Parathyroid adenoma (tissue), 2 donors: Measurements from ENCODE around the gene MCAT.
A peak's percentile ranks its signal among the peaks of the same experiment; 100 is the strongest.

Experiments
- H2AFZ ChIP-seq: fragments of 300-600 bp; sonication (generic); one replicate; pipeline ENCODE4 v1.7.0; 2017; ENCODE audit warnings: antibody characterized with exemption, mild to moderate bottlenecking
- H3K27ac ChIP-seq: fragments of 300-600 bp; sonication (generic); one replicate; pipeline ENCODE4 v1.7.0; 2017
- H3K27me3 ChIP-seq: fragments of 300-600 bp; sonication (generic); one replicate; pipeline ENCODE4 v1.7.0; 2017; ENCODE audit warnings: low read length; ENCODE audit not compliant: control insufficient read depth, insufficient read depth
- H3K36me3 ChIP-seq: fragments of 300-600 bp; sonication (generic); one replicate; pipeline ENCODE4 v1.7.0; 2017; ENCODE audit warnings: low read length; ENCODE audit not compliant: control insufficient read depth, insufficient read depth
- H3K4me1 ChIP-seq: fragments of 300-600 bp; sonication (generic); one replicate; pipeline ENCODE4 v1.7.0; 2017; ENCODE audit warnings: control low read depth
- H3K4me2 ChIP-seq: fragments of 300-600 bp; sonication (generic); one replicate; pipeline ENCODE4 v1.7.0; 2017; ENCODE audit warnings: low read length
- H3K4me3 ChIP-seq: fragments of 300-600 bp; sonication (generic); one replicate; pipeline ENCODE4 v1.7.0; 2017; ENCODE audit warnings: low read depth, low read length
- H3K79me2 ChIP-seq: fragments of 300-600 bp; sonication (generic); one replicate; pipeline ENCODE4 v1.7.0; 2017; ENCODE audit warnings: control low read depth
- H3K9ac ChIP-seq: fragments of 300-600 bp; sonication (generic); one replicate; pipeline ENCODE4 v1.7.0; 2017; ENCODE audit warnings: mild to moderate bottlenecking
- H3K9me3 ChIP-seq: fragments of 300-600 bp; sonication (generic); one replicate; pipeline ENCODE4 v1.7.0; 2017; ENCODE audit warnings: low read length; ENCODE audit not compliant: control insufficient read depth
- TF ChIP-seq, protein P1 (sequence below): fragments of 300-600 bp; sonication (generic); IDR thresholded peaks from one replicate; pipeline ENCODE4 v1.7.0; 2017; ENCODE audit warnings: antibody characterized with exemption, mild to moderate bottlenecking
- donor health status: primary hyperparathyroidism.

Gene MCAT, protein sequence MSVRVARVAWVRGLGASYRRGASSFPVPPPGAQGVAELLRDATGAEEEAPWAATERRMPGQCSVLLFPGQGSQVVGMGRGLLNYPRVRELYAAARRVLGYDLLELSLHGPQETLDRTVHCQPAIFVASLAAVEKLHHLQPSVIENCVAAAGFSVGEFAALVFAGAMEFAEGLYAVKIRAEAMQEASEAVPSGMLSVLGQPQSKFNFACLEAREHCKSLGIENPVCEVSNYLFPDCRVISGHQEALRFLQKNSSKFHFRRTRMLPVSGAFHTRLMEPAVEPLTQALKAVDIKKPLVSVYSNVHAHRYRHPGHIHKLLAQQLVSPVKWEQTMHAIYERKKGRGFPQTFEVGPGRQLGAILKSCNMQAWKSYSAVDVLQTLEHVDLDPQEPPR

GRCh38 chr22:43142880-43143562 is at the start of gene MCAT:
TSS of gene MCAT (minus strand) at chr22:43143398. CDS start at chr22:43143348, 50 bp downstream.
- H3K27me3 ChIP-seq, result no peaks in the 10 kb centered on the region
- peak within 1 kb of the TSS; percentile 7 for H3K9ac ChIP-seq
- TF ChIP-seq, protein P1, sequence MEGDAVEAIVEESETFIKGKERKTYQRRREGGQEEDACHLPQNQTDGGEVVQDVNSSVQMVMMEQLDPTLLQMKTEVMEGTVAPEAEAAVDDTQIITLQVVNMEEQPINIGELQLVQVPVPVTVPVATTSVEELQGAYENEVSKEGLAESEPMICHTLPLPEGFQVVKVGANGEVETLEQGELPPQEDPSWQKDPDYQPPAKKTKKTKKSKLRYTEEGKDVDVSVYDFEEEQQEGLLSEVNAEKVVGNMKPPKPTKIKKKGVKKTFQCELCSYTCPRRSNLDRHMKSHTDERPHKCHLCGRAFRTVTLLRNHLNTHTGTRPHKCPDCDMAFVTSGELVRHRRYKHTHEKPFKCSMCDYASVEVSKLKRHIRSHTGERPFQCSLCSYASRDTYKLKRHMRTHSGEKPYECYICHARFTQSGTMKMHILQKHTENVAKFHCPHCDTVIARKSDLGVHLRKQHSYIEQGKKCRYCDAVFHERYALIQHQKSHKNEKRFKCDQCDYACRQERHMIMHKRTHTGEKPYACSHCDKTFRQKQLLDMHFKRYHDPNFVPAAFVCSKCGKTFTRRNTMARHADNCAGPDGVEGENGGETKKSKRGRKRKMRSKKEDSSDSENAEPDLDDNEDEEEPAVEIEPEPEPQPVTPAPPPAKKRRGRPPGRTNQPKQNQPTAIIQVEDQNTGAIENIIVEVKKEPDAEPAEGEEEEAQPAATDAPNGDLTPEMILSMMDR, result no peak
- peak within 1 kb of the TSS; percentile 88 for H2AFZ ChIP-seq
- peak within 1 kb of the TSS; percentile 83 for H3K4me2 ChIP-seq
- H3K4me3 ChIP-seq, result peak within 1 kb of the TSS; percentile 84
- no peaks in the 10 kb centered on the region for H3K36me3 ChIP-seq
- H3K27ac ChIP-seq, result peak within 1 kb of the TSS; percentile 64
- H3K9me3 ChIP-seq, result no peaks in the 10 kb centered on the region
- H3K4me1 ChIP-seq, result peaks cover 3% of the 10 kb centered on the region
- peaks cover 8% of the 10 kb centered on the region for H3K79me2 ChIP-seq

GRCh38 chr22:43191831-43192230 is 48.6 kb upstream of the MCAT start:
- no peak overlapping the region for H3K4me2 ChIP-seq
- TF ChIP-seq, protein P1, result no peak
- H2AFZ ChIP-seq, result no peak overlapping the region
- H3K4me1 ChIP-seq, result no peaks in the 10 kb centered on the region
- no peaks in the 10 kb centered on the region for H3K27me3 ChIP-seq
- H3K27ac ChIP-seq, result no peak overlapping the region
- H3K79me2 ChIP-seq, result no peaks in the 10 kb centered on the region
- H3K9ac ChIP-seq, result no peak overlapping the region
- H3K9me3 ChIP-seq, result no peaks in the 10 kb centered on the region
- H3K4me3 ChIP-seq, result no peak overlapping the region
- H3K36me3 ChIP-seq, result no peaks in the 10 kb centered on the region

DNA sequence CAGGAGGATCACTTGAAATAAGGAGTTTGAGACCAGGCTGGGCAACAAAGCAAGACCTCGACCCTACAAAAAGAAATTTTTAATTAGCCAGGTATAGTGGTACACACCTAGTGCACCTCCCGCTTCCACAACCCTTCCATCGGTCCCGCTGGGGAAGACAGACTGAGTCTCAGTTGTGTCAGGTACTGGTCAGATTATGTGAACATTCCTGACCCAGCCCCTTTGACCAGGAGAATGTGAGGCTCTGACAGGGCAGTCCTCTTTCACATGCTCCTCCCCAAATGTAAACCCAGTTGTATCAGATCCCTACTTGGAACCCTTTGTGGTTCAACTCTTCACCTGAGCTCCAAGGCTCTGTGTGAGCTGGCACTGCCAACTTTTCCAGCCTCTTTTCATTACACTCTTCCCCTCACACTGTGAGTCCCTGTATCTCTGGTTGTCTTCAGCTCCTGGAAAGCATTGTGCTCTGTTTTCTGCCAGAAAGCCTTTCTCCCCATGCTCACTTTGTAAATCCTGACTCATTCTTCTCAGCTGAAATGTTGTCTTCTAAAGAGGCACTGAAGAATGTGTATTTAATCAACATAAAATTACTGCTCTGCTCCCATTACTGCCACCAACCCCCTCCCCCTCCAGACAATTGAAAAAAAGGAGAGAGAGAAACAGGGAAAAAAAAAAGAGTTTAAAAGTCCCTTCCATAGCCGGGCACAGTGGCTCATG is 45.8 kb upstream of the MCAT start:
- Histone ChIP-seq H3K79me2 (no peaks in the 10 kb centered on the region), H3K4me2 (no peak overlapping the region), H3K27ac (no peak overlapping the region), H3K4me3 (no peak overlapping the region), H3K36me3 (no peaks in the 10 kb centered on the region), H3K9me3 (no peaks in the 10 kb centered on the region), H3K9ac (no peak overlapping the region), H3K4me1 (no peaks in the 10 kb centered on the region), H2AFZ (peak overlapping the region; percentile 17), H3K27me3 (no peaks in the 10 kb centered on the region)
- TF ChIP-seq, protein P1, result no peak

DNA sequence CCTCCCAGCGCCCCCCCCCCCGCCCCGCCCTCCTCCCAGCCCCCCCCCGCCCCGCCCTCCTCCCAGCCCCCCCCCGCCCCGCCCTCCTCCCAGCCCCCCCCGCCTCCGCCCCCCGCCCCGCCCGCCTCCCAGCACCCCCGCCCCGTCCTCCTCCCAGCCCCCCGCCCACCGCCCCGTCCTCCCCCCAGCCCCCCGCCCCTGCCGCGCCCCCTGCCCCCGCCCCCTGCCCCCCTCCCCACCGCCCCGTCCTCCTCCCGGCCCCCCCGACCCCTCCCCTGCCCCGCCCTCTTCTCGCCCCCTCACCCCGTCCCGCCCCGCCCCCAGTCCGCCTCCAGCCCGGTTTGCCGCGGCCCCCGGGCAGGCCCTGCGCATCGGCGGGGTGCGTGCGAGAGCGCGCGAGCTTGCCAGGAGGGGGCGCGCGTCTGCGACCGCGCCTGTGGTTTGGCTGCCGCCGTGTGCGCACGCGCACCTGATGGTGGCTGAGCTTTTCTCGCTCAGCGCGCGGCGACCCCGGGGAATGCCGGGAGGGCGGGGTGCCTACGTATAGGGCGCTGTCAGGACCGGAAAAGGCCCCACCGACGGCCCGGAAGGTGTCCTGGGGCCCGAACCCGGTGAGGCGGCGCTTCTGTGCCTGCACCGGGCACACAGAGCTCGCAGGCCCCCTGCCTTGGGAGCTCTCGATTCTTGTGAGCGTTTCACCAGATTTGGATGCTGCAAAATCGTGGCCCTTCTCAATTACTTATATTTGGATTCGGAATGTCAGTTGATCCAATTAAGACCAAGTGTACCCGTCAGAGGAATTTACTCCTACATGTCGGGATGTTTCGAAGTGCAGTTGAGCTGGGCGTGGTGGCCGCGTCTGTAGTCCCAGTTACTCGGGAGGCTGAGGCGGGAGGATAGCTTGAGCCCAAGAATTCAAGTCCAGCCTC is 44.2 kb upstream of the MCAT start:
- Histone ChIP-seq H3K27ac (peak overlapping the region; percentile 67), H3K4me3 (peak overlapping the region; percentile 58), H3K4me1 (no peaks in the 10 kb centered on the region), H3K4me2 (peak overlapping the region; percentile 87), H3K27me3 (no peaks in the 10 kb centered on the region), H3K9me3 (no peaks in the 10 kb centered on the region), H2AFZ (peak overlapping the region; percentile 87), H3K9ac (no peak overlapping the region), H3K79me2 (no peaks in the 10 kb centered on the region), H3K36me3 (no peaks in the 10 kb centered on the region)
- TF ChIP-seq, protein P1, result peak; percentile 47
